Kidney (tissue), 14 donors: Measurements from ENCODE around the gene NGB. TPM values are rescaled to one million over a fixed set of nuclear protein-coding genes. Genes with fewer than 3 reads are reported as not detected.

Experiments used
- DNase-seq, 5 donors: peaks; one replicate each; pipeline ENCODE4 v3.0.0-alpha.2; 2013 to 2020
- FAIRE-seq: peaks from 2 replicates; lab custom pipeline; 2012; peaks lifted over from hg19 to GRCh38; lab: Jason Lieb, UNC
- H3K27ac ChIP-seq, 2 donors: one replicate each; pipeline ENCODE4 v1.7.0; 2013; ENCODE audit warnings: low read depth in 2 of 2, low read length in 2 of 2, inconsistent platforms in 1 of 2
- H3K27me3 ChIP-seq: one replicate; pipeline ENCODE4 v1.7.1; 2013; ENCODE audit warnings: low read length, inconsistent platforms; ENCODE audit not compliant: control insufficient read depth, insufficient read depth
- H3K36me3 ChIP-seq, 3 donors: one replicate each; pipeline versions ENCODE4 v1.7.0 to v1.7.1; 2013; ENCODE audit warnings: low read length in 3 of 3, control low read depth in 1 of 3, inconsistent platforms in 1 of 3; ENCODE audit not compliant: insufficient read depth in 3 of 3, control insufficient read depth in 2 of 3
- H3K4me1 ChIP-seq, 3 donors: one replicate each; pipeline versions ENCODE4 v1.7.0 to v1.7.1; 2013; ENCODE audit warnings: low read length in 3 of 3, inconsistent platforms in 1 of 3, low read depth in 1 of 3; ENCODE audit not compliant: control insufficient read depth in 2 of 3, insufficient read depth in 2 of 3
- H3K4me3 ChIP-seq, 3 donors: one replicate each; pipeline versions ENCODE4 v1.7.0 to v1.8.1; 2013; ENCODE audit warnings: low read length in 3 of 3, control low read depth in 1 of 3, inconsistent platforms in 1 of 3
- H3K9ac ChIP-seq, 3 donors: one replicate each; pipeline versions ENCODE4 v1.7.0 to v1.7.1; 2013; ENCODE audit warnings: low read length in 3 of 3, control low read depth in 1 of 3, inconsistent platforms in 1 of 3
- H3K9me3 ChIP-seq, 3 donors: one replicate each; pipeline versions ENCODE4 v1.7.0 to v1.7.1; 2013; ENCODE audit warnings: low read length in 3 of 3, control low read depth in 1 of 3, inconsistent platforms in 1 of 3; ENCODE audit not compliant: control insufficient read depth in 2 of 3, insufficient read depth in 1 of 3
- CTCF ChIP-seq: IDR thresholded peaks from 3 replicates; pipeline ENCODE4 v1.5.1; 2012; ENCODE audit warnings: mild to moderate bottlenecking, moderate library complexity, borderline replicate concordance; ENCODE audit not compliant: insufficient read depth; ENCODE audit errors: extremely low read depth
- intact Hi-C: fragments of 100-400 bp; cut with DNase I; formaldehyde crosslinking; loops from one replicate; pipeline ENCODE4 v1.11.1; 2022
- polyA plus RNA-seq: library from polyadenylated mRNA; stranded (reverse); fragments of 350-450 nt; fragmentation: Illumina TruSeq; extraction: RNeasy Lipid Tissue Mini Kit (QIAGEN cat#74804); gene quantifications from one replicate; pipeline ENCODE4 v1.2.3, GENCODE V29; 2014; ENCODE audit warnings: low read depth, low replicate concordance; ENCODE audit not compliant: insufficient read depth
- total RNA-seq: library from RNA; stranded (reverse); fragmentation: NEBNext Ultra II Directional; extraction: Animal tissue kit (Norgen Biotek cat#: 25700); gene quantifications from one replicate; pipeline ENCODE4 v1.2.1, GENCODE V29; 2021
- donor health status: control.
- donor health status: control.
- donor health status: control.
- donor health status: control.
- donor health status: control.
- donor health status: DM: yes; HTN: yes; CAD: no.
- donor health status: Normal renal cell carcinoma (clear cell type).

Gene NGB
- total and polyA plus RNA-seq, 2 donors from 2014 or later, result not detected

GRCh38 chr14:77230914-77231313 is 40.1 kb downstream of the NGB start:
- no peak for DNase-seq
- H3K27me3 ChIP-seq, result no peaks in the 10 kb centered on the region
- no peak overlapping the region for H3K9ac ChIP-seq
- FAIRE-seq, result no peak
- intact Hi-C loops, result no loop called here
- H3K9me3 ChIP-seq, result peaks cover 0 to 3% (median 0%) of the 10 kb centered on the region in 3 donors
- no peak for TF ChIP-seq CTCF
- no peak overlapping the region for H3K27ac ChIP-seq
- no peaks in the 10 kb centered on the region for H3K36me3 ChIP-seq
- no peaks in the 10 kb centered on the region for H3K4me1 ChIP-seq
- H3K4me3 ChIP-seq, result no peak overlapping the region

GRCh38 chr14:77228056-77228455 is 43.0 kb downstream of the NGB start:
- H3K4me3 ChIP-seq, result no peak overlapping the region
- DNase-seq (no peak), FAIRE-seq (no peak)
- H3K36me3 ChIP-seq, result no peaks in the 10 kb centered on the region
- H3K27me3 ChIP-seq, result no peaks in the 10 kb centered on the region
- H3K9ac ChIP-seq, result no peak overlapping the region
- no peaks in the 10 kb centered on the region for H3K4me1 ChIP-seq
- peaks cover 0 to 3% (median 0%) of the 10 kb centered on the region in 3 donors for H3K9me3 ChIP-seq
- no peak for TF ChIP-seq CTCF
- no peak overlapping the region for H3K27ac ChIP-seq
- intact Hi-C loops, result no loop called here

GRCh38 chr14:77225892-77226557 is 45.0 kb downstream of the NGB start:
- TF ChIP-seq CTCF, result no peak
- FAIRE-seq, result no peak
- H3K36me3 ChIP-seq, result no peaks in the 10 kb centered on the region

GRCh38 chr14:77225254-77225653 is 45.8 kb downstream of the NGB start:
- Histone ChIP-seq H3K9me3 (no peaks in the 10 kb centered on the region), H3K27ac (no peak overlapping the region), H3K4me3 (no peak overlapping the region), H3K4me1 (no peaks in the 10 kb centered on the region), H3K27me3 (no peaks in the 10 kb centered on the region), H3K36me3 (no peaks in the 10 kb centered on the region), H3K9ac (no peak overlapping the region)
- no peak for FAIRE-seq
- TF ChIP-seq CTCF, result no peak
- DNase-seq, result no peak
- intact Hi-C loops, result no loop called here

More at GRCh38 chr14:77225892-77226557, 45.0 kb downstream of the NGB start:
- H3K4me1 ChIP-seq, result no peaks in the 10 kb centered on the region
- no peaks in the 10 kb centered on the region for H3K27me3 ChIP-seq
- no peak for DNase-seq
- peaks cover 0 to 2% (median 0%) of the 10 kb centered on the region in 3 donors for H3K9me3 ChIP-seq
- H3K9ac ChIP-seq, result no peak overlapping the region
- H3K27ac ChIP-seq, result no peak overlapping the region
- intact Hi-C loops, result no loop called here
- H3K4me3 ChIP-seq, result no peak overlapping the region
